Sciatic nerve (tissue), 2 donors: Measurements from ENCODE around the gene TNRC6B. TPM values are rescaled to one million over a fixed set of nuclear protein-coding genes. Genes with fewer than 3 reads are reported as not detected.

ENCODE experiments used
- ATAC-seq: fragments of 200-7000 bp; cut with Tn5 transposase; one replicate; pipeline ENCODE4 v1.9.1; 2020; ENCODE audit warnings: mild to moderate bottlenecking, moderate library complexity
- DNase-seq: peaks from one replicate; pipeline ENCODE4 v3.0.0-alpha.2; 2020; ENCODE audit warnings: low spot score
- intact Hi-C: fragments of 100-400 bp; cut with DNase I; formaldehyde crosslinking; loops from one replicate; pipeline ENCODE4 v1.14.2; 2022
- total RNA-seq: library from RNA; stranded (reverse); fragmentation: NEBNext Ultra II Directional; extraction: Animal tissue kit (Norgen Biotek cat#: 25700); gene quantifications from one replicate; pipeline ENCODE4 v1.2.1, GENCODE V29; 2021
- donor health status: DM: no; HTN: no; CAD: no.
- donor health status: DM: no; HTN: no; CAD: no.

Gene TNRC6B
- total RNA-seq, 1 donor from 2014 or later, result 86.0 TPM

GRCh38 chr22:40331706-40332105 lies 154.0 kb downstream of the TNRC6B start:
- no peak for DNase-seq
- no peak for ATAC-seq
- intact Hi-C loops, result no loop called here

- intact Hi-C loops, result no loop called here
- peak; percentile 14 for DNase-seq
- no peak for ATAC-seq
Measured at GRCh38 chr22:40332319-40332781, 154.6 kb downstream of the TNRC6B start.

GRCh38 chr22:40334060-40334459 lies 156.3 kb downstream of the TNRC6B start:
- intact Hi-C loops, result no loop called here
- DNase-seq (no peak), ATAC-seq (no peak)

- ATAC-seq (no peak), DNase-seq (no peak)
- intact Hi-C loops, result no loop called here
Measured at GRCh38 chr22:40334899-40335298, 157.2 kb downstream of the TNRC6B start.

DNA sequence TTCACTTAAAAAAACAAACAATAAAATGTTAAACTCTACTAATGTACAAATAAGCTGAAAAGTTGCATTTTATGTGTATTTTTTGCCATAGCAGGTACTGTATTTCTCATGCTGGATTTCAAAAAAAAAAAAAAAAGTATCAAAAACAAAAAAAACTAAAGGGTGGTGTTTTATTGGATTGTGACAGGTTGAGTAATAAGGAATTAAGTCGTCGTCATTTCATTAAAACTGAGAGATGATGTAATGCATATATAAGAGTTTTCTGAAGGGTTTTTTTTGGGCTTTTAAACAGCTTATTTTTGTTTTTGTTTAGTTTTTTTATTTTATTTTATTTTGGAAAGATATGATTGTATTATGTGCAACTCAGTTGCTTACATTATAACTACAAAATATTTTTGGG lies 157.6 kb downstream of the TNRC6B start:
- no peak for DNase-seq
- no peak for ATAC-seq
- intact Hi-C loops, result no loop called here

GRCh38 chr22:40340044-40340443 lies 162.3 kb downstream of the TNRC6B start:
- intact Hi-C loops, result loop anchor here (10.0 kb wide), 1 partner anchor 795 kb away; no protein-coding TSS in a partner anchor
- ATAC-seq, result no peak

DNA sequence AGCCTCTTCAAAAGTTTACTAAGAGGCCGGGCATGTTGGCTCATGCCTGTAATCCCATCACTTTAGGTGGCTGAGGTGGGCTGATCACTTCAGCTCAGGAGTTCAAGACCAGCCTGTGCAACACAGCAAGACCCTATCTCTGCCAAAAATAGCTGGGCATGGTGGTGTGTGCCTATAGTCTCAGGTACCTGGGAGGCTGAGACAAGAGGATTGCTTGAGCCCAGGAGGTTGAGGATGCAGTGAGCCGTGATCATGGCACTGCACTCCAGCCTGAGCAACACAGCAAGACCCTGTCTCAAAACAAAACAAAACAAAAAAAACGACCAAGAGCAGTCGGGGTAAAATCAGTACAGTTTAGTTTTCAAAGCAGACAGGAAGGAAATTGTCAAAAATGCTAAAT lies 163.9 kb downstream of the TNRC6B start:
- ATAC-seq (no peak), DNase-seq (peak; percentile 21)
- intact Hi-C loops, result loop anchor here (10.0 kb wide), 1 partner anchor 797 kb away; no protein-coding TSS in a partner anchor

More at GRCh38 chr22:40340044-40340443, 162.3 kb downstream of the TNRC6B start:
- no peak for DNase-seq

- ATAC-seq, result no peak
- intact Hi-C loops, result loop anchor here (10.0 kb wide), 1 partner anchor 798 kb away; no protein-coding TSS in a partner anchor
- no peak for DNase-seq
Measured at GRCh38 chr22:40342521-40342920, 164.8 kb downstream of the TNRC6B start.

GRCh38 chr22:40345271-40345670 lies 167.5 kb downstream of the TNRC6B start:
- DNase-seq, result peak; percentile 39
- intact Hi-C loops, result loop anchor here (10.0 kb wide), 1 partner anchor 800 kb away; no protein-coding TSS in a partner anchor
- no peak for ATAC-seq

DNA sequence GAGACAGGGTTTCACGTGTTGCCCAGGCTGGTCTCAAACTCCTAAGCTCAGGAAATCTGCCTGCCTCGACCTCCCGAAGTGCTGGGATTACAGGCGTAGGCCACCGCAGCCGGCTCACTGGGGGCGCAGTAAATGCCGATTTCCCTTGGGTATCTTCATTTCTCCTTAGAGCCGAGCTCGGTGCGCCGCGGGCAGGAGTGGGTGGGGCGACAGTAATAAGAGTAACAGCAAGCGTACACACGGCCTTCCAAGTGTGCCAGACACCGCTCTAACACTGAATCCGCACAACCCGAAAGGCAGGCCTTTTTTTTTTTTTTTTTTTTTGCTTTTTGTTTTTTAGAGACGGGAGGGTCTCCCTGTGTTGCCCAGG lies 168.1 kb downstream of the TNRC6B start:
- ATAC-seq (peak; percentile 36), DNase-seq (peak; percentile 62)
- intact Hi-C loops, result loop anchor here (10.0 kb wide), 1 partner anchor 801 kb away; no protein-coding TSS in a partner anchor

GRCh38 chr22:40346185-40347118 lies 168.7 kb downstream of the TNRC6B start, which contains the start of gene ADSL:
Gene ADSL (plus strand): TSS chr22:40346500. CDS start chr22:40346559, 59 bp downstream.
- DNase-seq, result peak; percentile 93
- intact Hi-C loops, result loop anchor here (10.0 kb wide), 1 partner anchor 802 kb away; no protein-coding TSS in a partner anchor
- peak; percentile 99 for ATAC-seq

DNA sequence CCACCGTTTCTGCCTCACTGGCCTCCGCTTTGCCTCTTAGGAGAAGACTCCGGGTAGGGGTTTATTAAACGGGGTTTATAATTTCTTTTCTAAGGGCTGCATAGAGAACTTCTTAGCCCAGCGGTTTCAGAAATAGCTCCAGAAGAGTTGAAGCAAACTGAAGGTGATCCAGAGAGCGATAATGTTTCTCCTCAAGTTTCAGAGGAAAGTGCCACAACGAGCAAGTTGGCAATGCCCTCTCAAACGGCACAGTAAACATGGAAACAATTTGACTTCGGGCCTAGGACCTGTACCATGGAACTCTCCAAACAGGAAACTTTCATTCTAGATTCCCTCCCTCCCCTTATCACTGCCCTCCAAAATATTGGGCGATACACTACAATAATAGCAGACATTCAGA lies 169.6 kb downstream of the TNRC6B start:
- ATAC-seq (no peak), DNase-seq (peak; percentile 18)
- intact Hi-C loops, result loop anchor here (10.0 kb wide), 1 partner anchor 802 kb away; no protein-coding TSS in a partner anchor

- peak; percentile 70 for DNase-seq
- intact Hi-C loops, result loop anchor here (10.0 kb wide), 1 partner anchor 803 kb away; no protein-coding TSS in a partner anchor
- peak; percentile 51 for ATAC-seq
Measured at GRCh38 chr22:40348025-40348658, 170.4 kb downstream of the TNRC6B start.

DNA sequence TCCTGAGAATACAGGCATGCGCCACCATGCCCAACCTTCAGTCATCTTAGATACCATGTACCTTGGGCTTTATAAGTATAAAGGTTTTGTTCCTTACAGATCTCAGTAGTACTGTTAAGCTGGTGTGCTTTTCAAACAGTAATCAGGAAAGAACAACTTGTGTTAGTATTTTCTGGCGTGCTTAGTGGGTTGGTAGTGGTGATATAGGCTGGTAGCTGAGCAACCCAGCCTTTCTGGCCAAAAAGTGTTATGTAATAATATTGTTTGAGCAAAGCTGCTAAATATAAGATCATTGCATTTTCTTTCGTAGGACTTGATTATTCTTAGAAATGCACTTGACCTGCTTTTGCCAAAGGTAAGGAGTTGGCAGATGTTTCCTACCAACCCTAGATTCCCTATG lies 175.0 kb downstream of the TNRC6B start:
- intact Hi-C loops, result no loop called here
- DNase-seq (no peak), ATAC-seq (no peak)

DNA sequence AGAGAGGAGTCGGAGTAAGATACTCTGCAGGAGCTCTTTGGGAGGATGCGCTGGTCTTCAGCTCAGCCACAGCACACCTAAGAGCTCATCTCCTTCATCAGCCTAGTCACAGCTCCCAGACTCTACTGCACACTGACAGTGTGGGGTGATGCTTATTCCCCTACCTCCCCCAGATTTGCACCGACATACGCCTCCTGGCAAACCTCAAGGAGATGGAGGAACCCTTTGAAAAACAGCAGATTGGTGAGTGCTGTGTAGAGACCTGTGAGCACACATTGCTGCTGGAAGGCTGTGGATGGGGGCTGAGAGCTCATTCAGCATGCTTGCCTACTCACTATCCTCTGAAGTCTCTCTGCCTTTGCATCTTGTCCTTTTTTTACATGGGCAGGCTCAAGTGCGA lies 183.4 kb downstream of the TNRC6B start:
- DNase-seq (no peak), ATAC-seq (no peak)
- intact Hi-C loops, result no loop called here

GRCh38 chr22:40363059-40363458 lies 185.3 kb downstream of the TNRC6B start:
- intact Hi-C loops, result no loop called here
- ATAC-seq, result no peak

GRCh38 chr22:40364431-40364830 lies 186.7 kb downstream of the TNRC6B start:
- ATAC-seq, result no peak
- DNase-seq, result no peak
- intact Hi-C loops, result no loop called here

More at GRCh38 chr22:40363059-40363458, 185.3 kb downstream of the TNRC6B start:
- DNase-seq, result no peak

DNA sequence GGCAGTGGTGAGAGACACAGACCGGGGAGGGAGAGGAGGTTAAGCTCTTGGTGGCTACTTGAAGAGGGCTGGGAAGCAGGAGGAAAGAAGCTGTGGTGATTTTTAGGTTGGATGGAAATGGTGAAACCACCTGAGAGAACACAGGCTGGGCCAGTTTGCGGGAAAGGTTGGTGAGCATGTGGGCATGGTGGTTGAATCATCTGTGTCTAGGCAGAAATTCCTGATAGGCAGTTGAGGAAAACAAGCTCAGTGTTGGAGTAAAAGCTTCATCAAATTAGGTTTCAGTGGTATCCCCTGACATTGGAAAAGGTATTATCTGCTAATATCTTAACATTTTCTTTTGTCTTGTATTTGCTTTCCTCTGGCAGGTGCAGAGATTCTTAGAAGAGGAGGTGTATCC lies 188.3 kb downstream of the TNRC6B start:
- ATAC-seq, result no peak
- intact Hi-C loops, result no loop called here
- DNase-seq, result no peak

- intact Hi-C loops, result no loop called here
- no peak for DNase-seq
- no peak for ATAC-seq
Measured at GRCh38 chr22:40367342-40367741, 189.6 kb downstream of the TNRC6B start.
